OCI-LY3 (cell line): ENCODE measurements around the gene ARHGEF16.

Source experiments
- CTCF ChIP-seq: fragments of 200-600, 300-600 bp; sonication (generic); IDR thresholded peaks from 2 replicates; pipeline ENCODE4 v1.5.1; 2014; ENCODE audit warnings: antibody characterized with exemption, low read length, low read depth
- EZH2phosphoT487 ChIP-seq: fragments of 200-600 bp; shearing (Covaris generic); IDR thresholded peaks from 2 replicates; pipeline ENCODE4 v1.6.1; 2018; ENCODE audit warnings: antibody characterized with exemption, mixed run types, low read depth

DNA sequence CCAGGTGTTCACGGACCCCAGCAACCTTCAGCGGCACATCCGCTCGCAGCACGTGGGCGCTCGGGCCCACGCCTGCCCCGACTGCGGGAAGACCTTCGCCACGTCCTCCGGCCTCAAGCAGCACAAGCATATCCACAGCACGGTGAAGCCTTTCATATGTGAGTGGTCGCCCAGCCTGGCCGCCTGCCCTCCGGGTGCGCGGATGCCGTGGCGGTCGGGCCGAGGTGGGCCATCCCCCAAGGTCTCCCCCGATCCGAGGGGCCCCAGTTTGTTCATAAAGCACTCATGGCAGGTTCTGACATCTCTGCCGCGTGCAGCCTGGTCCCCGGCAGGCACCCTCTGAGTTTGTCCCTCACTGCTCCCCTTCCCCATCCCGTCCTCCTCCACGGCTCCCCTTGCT is 49.0 kb upstream of the ARHGEF16 start:
- no peak for TF ChIP-seq CTCF
- TF ChIP-seq EZH2phosphoT487 = no peak
